Frontal cortex (tissue), 4 donors: ENCODE measurements around the gene NINL. TPM values are rescaled to one million over a fixed set of nuclear protein-coding genes. Genes with fewer than 3 reads are reported as not detected.
"Not testable (repeated sequence)": the region's sequence is repeated elsewhere in the genome, so short reads cannot be mapped to it uniquely, and the experiment has no call there.

Experiments
- DNase-seq, 2 donors: peaks; one replicate each; pipeline ENCODE4 v3.0.0; 2012; ENCODE audit warnings: low spot score in 2 of 2
- FAIRE-seq: peaks from 2 replicates; lab custom pipeline; 2012; peaks lifted over from hg19 to GRCh38; lab: Jason Lieb, UNC
- total RNA-seq: library from RNA; depleted of rRNA; stranded (reverse); fragments of >200 nt; gene quantifications from one replicate; pipeline ENCODE4 v1.2.3, GENCODE V29; 2014
- donor health status: control.
- donor health status: control.
- donor health status: control.

The NINL gene
- 20.0 TPM for total RNA-seq

DNA sequence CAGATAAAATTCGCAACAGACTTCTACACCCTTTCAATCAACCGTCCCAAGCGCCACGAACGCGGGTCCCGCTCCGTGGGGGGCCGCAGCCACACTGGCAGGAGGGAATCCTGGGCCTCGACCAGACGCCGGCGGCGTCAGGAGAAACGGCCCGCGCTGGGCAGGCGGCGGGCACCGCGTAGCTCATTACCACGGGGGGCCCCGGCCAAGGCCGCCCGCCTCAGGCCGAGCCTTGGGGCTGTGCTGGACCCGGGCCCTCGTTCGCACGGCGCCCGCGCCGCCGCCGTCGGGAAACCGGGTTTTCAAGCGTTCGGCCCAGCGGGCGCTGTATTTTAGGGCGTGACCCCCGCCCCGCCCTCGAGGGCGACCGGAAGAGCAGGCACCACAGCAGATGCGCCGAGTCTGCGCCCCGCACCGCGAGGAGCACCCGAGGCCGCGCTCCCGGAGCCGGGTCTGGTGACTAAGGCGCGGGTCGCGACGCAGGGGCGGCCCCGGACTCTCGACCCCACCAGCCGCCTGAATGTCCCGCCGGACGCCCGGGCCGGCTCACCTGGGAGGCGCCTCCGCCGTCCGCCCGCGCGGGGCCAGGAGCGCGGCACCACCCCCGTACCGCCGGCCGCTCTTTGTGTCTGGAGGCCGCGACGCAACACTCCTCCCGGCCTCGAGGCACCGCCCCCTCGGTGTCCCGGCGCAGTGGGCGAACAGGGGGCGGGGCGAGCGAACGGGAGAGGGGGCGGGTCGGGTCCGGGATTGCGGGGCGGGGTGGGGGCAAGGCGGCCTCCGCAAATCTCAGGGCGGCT lies at the start of gene NINL:
Gene NINL, minus strand, starts transcription at position 627 of the 800 bp plus-strand sequence. CDS start 58,944 bp downstream, outside the sequence.
- FAIRE-seq (no peak), DNase-seq (peak; percentile 50 to 80)

DNA sequence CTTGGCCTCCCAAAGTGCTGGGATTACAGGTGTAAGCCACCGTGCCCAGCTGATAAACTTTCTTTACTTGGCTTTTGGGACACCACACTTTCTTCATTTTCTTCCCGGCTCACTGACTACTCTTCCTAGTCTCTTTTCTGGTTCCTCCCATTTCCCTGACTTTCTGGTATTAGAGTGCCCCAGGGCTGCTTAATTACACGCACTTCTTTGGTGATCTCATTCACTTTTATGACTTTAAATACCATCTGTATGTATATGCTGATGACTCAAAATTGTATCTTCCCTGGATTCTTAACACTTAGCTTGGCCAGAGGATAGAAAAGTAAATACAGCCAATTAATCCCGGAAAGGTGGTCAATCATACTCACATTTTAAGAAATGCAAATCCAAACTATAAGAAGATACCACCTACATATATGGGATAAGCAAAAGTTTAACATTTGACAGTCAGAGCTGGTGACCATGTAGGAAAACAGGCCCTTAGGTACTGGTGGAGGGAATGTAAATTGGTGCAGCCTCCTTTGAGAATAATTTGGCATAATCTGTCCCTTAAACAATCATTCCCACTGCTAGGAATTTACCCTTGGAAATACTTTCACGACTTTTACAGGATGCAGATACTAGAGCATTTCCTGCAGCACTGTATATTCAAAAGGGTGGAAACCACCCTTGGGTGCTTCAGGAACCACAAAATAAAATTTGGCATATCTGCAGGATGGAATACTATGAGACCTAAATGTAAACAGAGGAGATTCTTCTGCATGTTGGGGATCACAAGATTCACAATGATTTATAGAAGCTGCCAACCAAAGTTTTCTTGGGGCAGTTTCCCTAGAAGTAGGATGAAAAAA lies 47.8 kb upstream of the NINL start:
- DNase-seq (no peak), FAIRE-seq (no peak)

DNA sequence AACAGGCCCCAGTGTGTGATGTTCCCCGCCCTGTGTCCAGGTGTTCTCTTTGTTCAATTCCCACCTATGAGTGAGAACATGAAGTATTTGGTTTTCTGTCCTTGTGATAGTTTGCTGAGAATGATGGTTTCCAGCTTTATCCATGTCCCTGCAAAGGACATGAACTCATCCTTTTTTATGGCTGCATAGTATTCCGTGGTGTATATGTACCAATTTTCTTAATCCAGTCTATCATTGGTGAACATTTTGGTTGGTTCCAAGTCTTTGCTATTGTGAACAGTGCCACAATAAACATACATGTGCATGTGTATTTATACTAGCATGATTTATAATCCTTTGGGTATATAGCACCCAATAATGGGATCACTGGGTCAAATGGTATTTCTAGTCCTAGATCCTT lies 45.3 kb upstream of the NINL start:
- not testable (repeated sequence) for DNase-seq, FAIRE-seq

DNA sequence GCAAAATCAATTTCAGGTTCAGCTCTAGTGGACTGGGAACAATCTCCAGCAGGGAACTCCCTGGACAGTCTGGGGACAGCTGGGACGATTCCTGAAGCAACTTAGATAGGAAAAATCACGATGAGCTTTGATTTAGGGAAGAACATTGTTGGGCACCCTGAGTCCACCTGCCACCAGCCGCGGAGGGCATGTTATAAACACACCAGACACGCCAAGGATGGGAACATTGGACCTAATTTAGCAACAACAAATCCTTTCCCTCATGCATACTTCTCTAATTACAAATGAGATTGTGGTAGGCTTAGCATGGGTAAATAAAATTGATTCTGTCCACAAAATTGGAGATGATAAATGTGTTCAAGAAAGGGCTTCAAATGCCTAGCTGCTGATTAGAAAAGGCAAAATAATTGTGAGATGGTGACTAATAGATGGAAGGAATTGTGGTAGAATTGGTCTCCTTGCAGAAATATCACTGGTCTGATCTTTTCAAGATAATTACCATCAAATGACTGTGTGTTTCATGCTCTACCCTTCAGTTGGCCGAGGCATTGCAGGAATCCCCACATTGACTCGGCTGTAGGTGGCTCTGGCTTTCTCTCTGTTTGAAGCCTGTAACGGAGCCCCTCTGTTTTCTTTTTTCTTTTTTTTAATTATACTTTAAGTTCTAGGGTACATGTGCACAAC lies 44.6 kb upstream of the NINL start:
- DNase-seq (no peak), FAIRE-seq (no peak)

DNA sequence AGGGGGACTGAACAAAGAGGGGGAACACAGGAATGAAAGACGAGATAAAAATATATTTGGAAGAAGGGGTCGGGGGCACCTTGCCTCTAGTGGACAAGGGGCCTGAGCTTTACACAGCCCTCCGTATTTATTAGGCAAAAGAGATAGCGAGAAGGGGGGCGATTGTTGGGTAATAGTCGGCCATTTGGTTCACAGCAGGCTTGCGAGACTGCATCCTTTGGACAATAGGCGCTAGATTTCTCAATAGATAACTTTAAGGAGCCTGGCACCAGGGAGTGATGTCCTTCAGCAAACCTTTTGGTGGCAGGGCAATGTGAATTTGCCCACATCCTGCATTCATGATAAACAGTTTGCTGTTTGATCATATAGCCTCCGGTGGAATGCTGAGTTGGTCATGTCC lies 41.4 kb upstream of the NINL start:
- FAIRE-seq (no peak), DNase-seq (no peak)

DNA sequence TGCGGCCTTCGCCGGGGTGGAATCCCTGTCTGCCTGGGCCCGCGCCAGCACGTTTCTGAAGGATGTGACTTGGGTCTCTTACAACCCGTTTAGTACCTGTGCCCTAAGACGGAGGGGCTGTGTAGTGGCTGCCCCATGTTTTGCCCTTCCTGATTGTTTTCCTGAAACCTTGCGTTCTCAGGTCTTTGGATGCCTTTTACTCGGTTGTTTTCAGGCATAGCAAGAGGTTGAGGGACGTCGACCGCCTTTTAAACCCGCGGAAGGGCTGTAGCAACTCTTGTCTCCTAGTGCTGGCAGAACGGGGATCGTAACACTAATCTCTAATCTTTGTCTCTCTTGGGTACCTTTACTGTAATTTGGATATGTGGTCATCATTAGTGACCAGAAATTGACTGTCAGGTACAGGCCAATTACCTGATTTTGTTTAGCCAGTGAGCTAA lies 39.2 kb upstream of the NINL start:
- DNase-seq = no peak
- FAIRE-seq = no peak

DNA sequence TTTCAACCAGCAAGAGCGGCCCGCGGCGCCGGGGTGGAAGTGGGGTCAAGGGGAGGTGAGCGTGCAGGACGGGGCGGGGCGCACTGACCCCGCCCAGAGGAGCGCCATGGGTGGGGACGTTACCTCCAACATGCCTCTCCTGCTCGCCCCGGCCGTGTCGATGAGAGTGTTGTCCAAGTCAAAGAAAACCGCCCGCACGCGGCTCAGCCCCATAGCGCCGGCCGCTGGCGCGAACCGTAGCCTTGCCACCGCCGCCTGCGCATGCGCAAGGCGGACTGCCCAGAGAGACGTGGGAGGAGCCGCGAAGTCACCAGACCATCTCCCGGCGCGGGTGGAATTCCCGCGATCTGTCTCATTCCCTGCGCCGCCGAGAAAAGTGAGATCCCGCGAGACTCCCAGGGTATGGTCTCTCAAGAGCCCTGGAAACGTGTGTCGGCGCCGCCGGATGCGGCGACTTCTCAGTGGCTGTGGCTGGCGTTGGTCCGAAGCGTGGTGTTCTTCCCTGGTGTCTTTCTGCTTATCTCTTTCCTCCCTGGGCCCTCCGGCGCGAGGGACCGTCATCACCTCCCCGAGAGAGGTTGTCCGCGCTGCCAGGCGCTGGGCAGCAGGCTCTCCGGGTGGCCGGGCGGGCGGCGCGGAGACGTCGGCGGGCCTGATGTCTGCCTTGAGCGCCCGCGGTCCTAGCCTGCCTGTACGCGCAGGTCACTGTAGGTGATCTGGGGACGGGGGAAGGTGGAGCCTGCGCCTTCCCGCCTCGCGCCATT lies 38.6 kb upstream of the NINL start, which contains the start of gene NANP:
Gene NANP, minus strand, starts transcription at position 279 of the 764 bp plus-strand sequence. Its CDS starts 66 bp downstream, at position 213.
- FAIRE-seq = no peak
- DNase-seq = peak; percentile 93 to 97

DNA sequence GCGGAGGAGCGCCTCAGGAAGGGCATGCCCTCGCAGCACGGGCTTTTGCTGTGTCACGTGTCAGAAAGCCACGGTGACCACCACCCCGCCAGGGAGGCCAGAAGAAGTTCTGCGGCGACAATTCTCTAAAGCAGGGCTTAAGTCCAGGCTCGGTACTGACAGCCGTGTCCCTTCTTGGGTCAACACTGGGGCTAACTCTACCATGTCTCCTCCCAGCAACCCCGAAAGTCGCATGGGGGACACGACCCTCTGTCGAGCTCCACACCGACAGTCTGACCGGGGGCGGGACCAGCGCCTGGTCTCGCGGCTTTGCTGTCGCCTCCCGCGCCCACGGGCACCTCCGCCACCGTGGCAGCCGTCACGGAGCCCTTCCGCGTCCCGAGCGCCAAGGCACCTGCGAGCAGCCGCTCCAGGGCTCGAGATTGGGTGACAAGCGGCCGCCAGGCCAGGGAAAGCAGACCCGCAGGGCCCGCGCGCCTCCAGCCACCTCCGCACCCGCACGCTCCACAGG lies 37.9 kb upstream of the NINL start:
- peak; percentile 30 to 47 for DNase-seq
- no peak for FAIRE-seq

DNA sequence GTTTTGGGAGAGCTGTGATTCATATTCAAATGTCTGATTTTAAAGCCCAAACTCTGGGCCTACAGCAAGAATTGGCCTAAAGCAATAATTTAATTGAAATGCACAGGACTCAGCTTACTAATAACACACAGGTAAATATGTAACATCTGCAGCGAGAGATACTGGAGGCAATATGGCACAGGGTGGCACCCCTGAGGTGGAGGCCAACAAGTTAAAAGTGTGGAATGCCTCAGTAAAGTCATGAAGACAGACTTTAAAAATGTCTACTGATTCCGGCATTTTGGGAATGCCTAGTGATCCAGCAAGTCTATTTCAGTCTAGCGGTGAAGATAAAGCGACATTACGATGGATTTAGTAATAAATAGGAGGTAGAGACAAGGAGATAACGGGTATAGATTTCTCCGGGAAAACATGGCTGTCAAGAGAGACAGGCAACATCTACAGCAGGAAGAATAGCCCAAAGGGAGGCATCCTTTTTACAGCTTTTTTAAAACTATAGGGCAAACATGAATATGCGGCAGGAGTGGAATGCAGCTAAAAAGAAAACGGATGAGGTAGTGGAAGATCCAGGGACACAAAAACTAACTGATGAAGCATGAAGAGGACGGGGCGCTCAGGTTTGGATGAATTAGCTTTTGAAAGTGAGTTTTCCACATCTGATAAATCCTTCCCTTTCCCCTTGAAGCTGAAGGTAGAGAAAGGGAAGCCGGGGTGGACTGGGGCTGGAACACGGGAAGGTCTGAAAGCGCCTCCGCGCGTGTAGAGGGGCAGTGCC lies 37.3 kb upstream of the NINL start:
- no peak for FAIRE-seq
- DNase-seq = no peak

DNA sequence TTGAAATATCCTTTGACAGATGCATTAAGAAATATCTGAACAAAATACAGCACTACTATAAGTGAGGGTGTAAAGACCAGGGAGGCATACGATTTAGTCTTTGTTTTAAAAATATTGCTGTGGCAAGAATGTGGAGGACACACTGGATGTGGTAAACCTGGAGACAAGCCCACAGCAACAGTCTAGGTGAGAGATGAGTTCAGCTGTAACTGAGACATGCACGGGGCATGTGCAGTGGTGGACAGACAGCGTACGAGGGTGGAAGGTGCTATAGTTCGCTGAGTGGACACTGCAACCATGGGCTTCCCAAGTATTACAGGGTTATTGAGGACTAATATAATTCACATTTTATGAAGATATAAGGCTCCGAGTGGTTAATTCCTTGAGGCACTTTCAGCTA lies 36.7 kb upstream of the NINL start:
- FAIRE-seq (no peak), DNase-seq (no peak)

DNA sequence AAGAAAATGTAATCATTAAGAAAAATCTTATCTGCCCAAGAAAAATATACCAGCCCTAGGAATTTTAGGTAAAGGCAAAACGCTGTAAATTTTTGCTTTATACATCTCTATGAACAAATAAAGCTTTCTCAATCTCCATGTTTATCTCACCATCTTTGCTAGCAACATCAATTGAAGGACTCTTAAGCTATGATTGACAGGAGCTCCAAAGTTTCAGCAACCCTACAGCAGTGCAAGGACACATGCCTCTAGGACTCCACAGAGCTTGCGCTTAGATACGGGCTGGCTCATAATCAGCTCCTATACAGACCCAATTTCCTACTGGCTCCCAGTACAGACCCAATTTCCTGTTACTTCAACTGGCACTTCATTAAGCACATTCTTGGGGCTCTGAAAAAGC lies 34.2 kb upstream of the NINL start:
- DNase-seq (no peak), FAIRE-seq (no peak)

DNA sequence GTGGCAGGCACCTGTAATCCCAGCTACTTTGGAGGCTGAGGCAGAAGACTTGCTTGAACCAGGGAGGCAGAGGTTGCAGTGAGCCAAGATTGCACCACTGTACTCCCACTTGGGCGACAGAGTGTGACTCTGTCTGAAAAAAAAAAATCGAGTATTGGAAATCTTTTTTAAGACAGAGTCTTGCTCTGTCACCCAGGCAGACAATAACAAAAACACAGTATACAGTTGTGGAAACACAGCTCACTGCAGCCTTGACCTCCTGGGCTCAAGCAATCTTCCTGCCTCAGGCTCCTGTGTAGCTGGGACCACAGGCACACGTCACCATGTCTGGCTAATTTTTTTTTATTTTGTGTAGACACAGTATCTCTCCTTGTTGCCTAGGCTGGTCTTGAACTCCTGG lies 23.4 kb upstream of the NINL start:
- no peak for FAIRE-seq

DNA sequence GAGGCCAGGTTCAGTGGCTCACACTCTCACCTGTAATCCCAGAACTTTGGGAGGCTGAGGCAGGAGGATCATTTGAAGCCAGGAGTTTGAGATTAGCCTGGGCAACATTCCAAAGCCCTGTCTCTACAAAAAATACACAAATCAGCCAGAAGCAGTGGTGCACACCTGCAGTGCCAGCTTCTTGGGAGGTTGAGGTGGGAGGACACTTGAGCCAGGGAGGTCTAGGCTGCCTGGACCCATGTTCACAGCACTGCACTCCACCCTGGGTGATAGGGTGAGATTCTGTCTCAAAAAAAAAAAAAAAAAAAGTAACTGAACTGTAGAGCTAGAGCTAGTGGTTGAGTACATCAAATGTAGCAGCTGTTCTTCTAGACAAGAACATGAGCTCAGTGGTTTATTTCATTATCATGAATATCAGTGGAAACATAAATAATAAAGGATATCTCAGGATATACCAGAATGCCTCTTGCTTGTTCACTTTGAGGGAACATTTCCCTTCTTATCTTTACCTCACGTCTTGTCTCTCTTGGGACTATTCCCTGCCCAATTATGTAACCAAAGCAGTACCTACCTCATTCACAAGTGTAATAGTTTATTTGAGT lies 20.9 kb upstream of the NINL start:
- no peak for FAIRE-seq

More for the DNA sequence above, 23.4 kb upstream of the NINL start:
- no peak for DNase-seq

DNA sequence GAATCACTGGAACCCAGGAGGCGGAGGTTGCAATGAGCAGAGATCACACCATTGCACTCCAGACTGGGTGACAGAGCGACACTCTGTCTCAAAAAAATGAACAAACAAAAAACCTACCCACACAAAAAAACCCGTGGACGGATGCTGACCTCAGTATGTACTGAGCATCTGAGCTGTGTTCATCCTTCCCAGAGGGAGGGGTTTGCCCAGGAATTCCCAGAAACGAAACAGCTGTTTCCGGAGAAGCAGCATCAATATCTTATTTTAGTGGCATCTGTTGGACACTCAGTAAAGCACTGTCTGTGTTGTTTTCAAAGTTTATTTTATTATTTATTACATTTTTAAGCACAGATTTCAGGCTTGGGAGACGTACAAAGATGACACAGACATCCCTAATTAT lies 19.8 kb upstream of the NINL start:
- FAIRE-seq = no peak
- DNase-seq = no peak

More for the DNA sequence above, 20.9 kb upstream of the NINL start:
- no peak for DNase-seq

DNA sequence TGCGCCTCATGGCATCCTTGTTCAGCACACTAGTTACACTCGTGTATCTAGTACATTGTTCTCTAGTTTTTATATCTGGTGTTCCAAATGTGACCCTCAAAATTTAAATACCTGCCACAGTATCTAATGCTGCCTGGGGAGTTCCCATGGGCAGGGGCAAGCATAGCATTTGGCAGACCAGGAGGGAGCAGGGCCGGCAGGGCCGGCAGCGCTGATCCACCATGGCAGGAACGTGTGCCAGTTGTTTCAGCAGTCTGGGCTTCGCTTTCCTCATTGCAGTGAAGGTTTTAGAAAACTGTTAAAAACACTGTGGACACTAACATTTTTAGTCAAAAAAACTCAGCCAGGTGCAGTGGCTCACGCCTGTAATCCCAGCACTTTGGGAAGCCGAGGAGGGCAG lies 19.3 kb upstream of the NINL start:
- FAIRE-seq = no peak
- DNase-seq = no peak

DNA sequence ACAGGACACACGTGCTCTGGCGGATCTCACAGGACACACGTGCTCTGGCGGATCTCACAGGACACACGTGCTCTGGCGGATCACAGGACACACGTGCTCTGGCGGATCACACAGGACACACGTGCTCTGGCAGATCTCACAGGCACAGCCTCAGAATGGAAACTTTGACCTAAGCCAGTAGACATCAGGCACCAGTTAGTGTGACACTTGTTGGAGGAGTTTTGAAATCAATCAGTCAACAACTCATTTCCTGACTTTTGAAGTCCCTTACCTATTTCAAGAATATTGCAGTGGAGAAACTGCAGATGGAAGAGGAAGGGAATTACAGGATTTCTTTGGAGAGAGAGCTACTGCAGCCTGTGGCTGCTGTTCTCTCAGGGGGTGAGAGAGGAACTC lies 17.6 kb upstream of the NINL start:
- not testable (repeated sequence) for FAIRE-seq, DNase-seq

DNA sequence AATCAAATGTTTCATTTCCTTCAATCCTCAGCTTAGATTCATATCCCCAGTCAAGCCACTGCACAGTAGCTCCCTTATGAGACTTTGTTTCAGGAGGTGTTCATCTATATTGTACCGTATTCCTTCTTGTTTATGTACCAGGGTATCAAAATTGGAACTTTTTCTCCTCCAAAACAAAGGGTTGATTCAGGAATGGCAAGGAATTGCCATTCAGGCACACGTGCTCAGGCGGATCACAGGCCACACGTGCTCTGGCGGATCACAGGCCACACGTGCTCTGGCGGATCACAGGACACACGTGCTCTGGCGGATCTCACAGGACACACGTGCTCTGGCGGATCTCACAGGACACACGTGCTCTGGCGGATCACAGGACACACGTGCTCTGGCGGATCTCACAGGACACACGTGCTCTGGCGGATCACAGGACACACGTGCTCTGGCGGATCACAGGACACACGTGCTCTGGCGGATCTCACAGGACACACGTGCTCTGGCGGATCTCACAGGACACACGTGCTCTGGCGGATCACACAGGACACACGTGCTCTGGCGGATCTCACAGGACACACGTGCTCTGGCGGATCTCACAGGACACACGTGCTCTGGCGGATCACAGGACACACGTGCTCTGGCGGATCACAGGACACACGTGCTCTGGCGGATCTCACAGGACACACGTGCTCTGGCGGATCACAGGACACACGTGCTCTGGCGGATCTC lies 17.0 kb upstream of the NINL start:
- not testable (repeated sequence) for DNase-seq, FAIRE-seq
